ENCODE measurements around the gene RCC2.

The RCC2 gene

GRCh38 chr1:17370618-17371017, 68.9 kb downstream of the RCC2 start:
- no peak for DNase-seq

GRCh38 chr1:17369466-17369865, 70.0 kb downstream of the RCC2 start:
- no peak for DNase-seq

- no peak for DNase-seq
Measured at GRCh38 chr1:17365293-17365692, 74.2 kb downstream of the RCC2 start.

- no peak for DNase-seq
Measured at GRCh38 chr1:17363771-17364170, 75.7 kb downstream of the RCC2 start.

- no peak for DNase-seq
Measured at GRCh38 chr1:17363351-17363750, 76.1 kb downstream of the RCC2 start.

- no peak for DNase-seq
Measured at GRCh38 chr1:17361687-17362086, 77.8 kb downstream of the RCC2 start.

GRCh38 chr1:17360272-17360956, 79.1 kb downstream of the RCC2 start:
- DNase-seq: no peak

GRCh38 chr1:17359808-17360207, 79.7 kb downstream of the RCC2 start:
- DNase-seq: no peak

GRCh38 chr1:17359031-17359430, 80.4 kb downstream of the RCC2 start:
- DNase-seq: no peak

GRCh38 chr1:17358557-17358956, 80.9 kb downstream of the RCC2 start:
- no peak for DNase-seq
